ENCODE measurements around the gene FITM1. TPM values are rescaled to one million over a fixed set of nuclear protein-coding genes. Genes with fewer than 3 reads are reported as not detected.

FITM1 gene
- total RNA-seq, 1 experiment from 2014 or later: 0.89 TPM

- peaks cover 13% of the 10 kb centered on the region for H3K4me1 ChIP-seq (ENCODE audit: low read length)
- H4K20me1 ChIP-seq (ENCODE audit: insufficient read depth, low read depth, low read length): no peaks in the 10 kb centered on the region
- H3K9ac ChIP-seq (ENCODE audit: low read length): no peak overlapping the region
- no peak overlapping the region for H3K4me3 ChIP-seq (ENCODE audit: low read length)
- no peaks in the 10 kb centered on the region for H3K79me2 ChIP-seq (ENCODE audit: low read length)
- no peaks in the 10 kb centered on the region for H3K9me3 ChIP-seq (ENCODE audit: low read length)
- no peak overlapping the region for H3K27ac ChIP-seq (ENCODE audit: low read length)
- H3K36me3 ChIP-seq (ENCODE audit: insufficient read depth, low read length): peaks cover 26% of the 10 kb centered on the region
- H3K27me3 ChIP-seq (ENCODE audit: low read length): no peaks in the 10 kb centered on the region
- H2AFZ ChIP-seq (ENCODE audit: low read length): no peak overlapping the region
- no peak for DNase-seq
- H3K9me2 ChIP-seq (replicated peaks; ENCODE audit: insufficient read depth, low read length): no peaks in the 10 kb centered on the region
- no peak overlapping the region for H3K4me2 ChIP-seq (ENCODE audit: low read depth, low read length, poor library complexity, severe bottlenecking)
Observed at GRCh38 chr14:24122416-24122815, 8.0 kb upstream of the FITM1 start.

DNA sequence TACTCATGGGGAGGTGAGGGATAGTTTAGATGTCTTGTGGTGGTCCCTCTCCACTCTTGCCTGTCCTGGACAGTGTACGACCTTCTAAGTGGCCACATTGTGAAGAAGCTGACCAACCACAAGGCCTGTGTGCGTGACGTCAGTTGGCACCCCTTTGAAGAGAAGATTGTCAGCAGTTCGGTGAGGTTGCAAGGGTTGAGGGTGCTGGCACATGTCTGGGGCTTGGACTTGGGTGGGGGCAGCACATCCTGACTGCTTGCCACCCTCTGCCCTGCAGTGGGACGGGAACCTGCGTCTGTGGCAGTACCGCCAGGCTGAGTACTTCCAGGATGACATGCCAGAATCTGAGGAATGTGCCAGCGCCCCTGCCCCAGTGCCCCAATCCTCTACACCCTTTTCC lies 7.6 kb upstream of the FITM1 start:
- DNase-seq: no peak
- Histone ChIP-seq H3K36me3 (ENCODE audit: insufficient read depth, low read length) (peaks cover 21% of the 10 kb centered on the region), H3K27ac (ENCODE audit: low read length) (no peak overlapping the region)

DNA sequence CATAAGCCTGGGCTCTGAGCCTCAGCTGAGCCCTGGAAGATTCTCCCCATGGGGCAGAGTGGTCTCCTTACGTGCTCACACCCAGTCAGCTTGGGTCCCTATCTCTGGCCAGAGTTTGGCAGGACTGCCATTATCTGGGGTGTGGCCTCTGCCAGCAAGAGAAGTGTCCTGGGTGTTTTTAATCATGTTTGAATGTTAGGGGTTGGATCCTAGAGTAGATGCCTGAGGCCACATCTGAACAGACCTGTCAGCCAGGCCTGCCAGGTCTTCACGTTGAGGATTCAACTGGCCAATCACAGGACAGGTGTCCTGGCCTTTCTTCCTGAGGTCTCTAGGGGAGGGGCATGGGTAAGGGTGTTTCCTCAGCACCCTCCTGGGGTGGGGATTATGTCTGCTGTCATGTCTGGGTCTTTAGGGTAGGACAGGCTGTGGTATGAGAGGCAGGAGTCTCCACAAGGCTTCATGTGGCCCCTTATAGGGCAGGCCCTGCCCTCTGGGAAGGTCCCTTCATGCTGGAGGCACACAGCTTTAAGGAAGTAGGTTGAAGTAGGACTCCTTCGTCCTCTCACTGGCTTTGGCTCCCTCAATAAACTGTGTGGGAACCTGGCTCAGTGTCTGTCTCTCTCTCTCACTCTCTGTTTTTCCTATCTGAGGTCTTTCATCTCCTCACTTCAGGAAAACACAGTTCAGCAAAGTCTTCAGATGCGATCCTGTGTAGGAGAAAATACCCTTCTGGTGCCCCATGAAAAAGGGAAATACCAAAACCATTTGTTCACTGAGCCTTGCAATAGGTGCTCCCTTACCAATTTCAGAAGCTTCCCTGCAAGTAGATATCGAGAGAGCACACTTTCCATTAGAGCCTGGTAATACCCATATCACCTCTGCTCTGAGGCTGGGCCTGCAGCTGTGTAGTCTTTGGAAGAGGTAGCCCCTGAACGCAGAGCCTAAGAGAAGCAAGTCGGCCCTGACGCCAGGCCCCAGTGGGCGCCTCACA lies 6.7 kb upstream of the FITM1 start:
- Histone ChIP-seq H3K27me3 (ENCODE audit: low read length) (no peaks in the 10 kb centered on the region), H3K9me3 (ENCODE audit: low read length) (no peaks in the 10 kb centered on the region), H3K4me1 (ENCODE audit: low read length) (peaks cover 13% of the 10 kb centered on the region), H2AFZ (ENCODE audit: low read length) (no peak overlapping the region), H3K9ac (ENCODE audit: low read length) (no peak overlapping the region), H4K20me1 (ENCODE audit: insufficient read depth, low read depth, low read length) (no peaks in the 10 kb centered on the region), H3K4me3 (ENCODE audit: low read length) (no peak overlapping the region), H3K27ac (ENCODE audit: low read length) (no peak overlapping the region), H3K36me3 (ENCODE audit: insufficient read depth, low read length) (peaks cover 18% of the 10 kb centered on the region), H3K79me2 (ENCODE audit: low read length) (no peaks in the 10 kb centered on the region), H3K9me2 (replicated peaks; ENCODE audit: insufficient read depth, low read length) (no peaks in the 10 kb centered on the region), H3K4me2 (ENCODE audit: low read depth, low read length, poor library complexity, severe bottlenecking) (no peak overlapping the region)
- DNase-seq: no peak

More for the DNA sequence above, 7.6 kb upstream of the FITM1 start:
- Histone ChIP-seq H3K4me1 (ENCODE audit: low read length) (peaks cover 13% of the 10 kb centered on the region), H3K4me3 (ENCODE audit: low read length) (no peak overlapping the region), H3K27me3 (ENCODE audit: low read length) (no peaks in the 10 kb centered on the region), H4K20me1 (ENCODE audit: insufficient read depth, low read depth, low read length) (no peaks in the 10 kb centered on the region), H2AFZ (ENCODE audit: low read length) (no peak overlapping the region), H3K4me2 (ENCODE audit: low read depth, low read length, poor library complexity, severe bottlenecking) (no peak overlapping the region), H3K79me2 (ENCODE audit: low read length) (no peaks in the 10 kb centered on the region), H3K9ac (ENCODE audit: low read length) (no peak overlapping the region), H3K9me3 (ENCODE audit: low read length) (no peaks in the 10 kb centered on the region), H3K9me2 (replicated peaks; ENCODE audit: insufficient read depth, low read length) (no peaks in the 10 kb centered on the region)

DNA sequence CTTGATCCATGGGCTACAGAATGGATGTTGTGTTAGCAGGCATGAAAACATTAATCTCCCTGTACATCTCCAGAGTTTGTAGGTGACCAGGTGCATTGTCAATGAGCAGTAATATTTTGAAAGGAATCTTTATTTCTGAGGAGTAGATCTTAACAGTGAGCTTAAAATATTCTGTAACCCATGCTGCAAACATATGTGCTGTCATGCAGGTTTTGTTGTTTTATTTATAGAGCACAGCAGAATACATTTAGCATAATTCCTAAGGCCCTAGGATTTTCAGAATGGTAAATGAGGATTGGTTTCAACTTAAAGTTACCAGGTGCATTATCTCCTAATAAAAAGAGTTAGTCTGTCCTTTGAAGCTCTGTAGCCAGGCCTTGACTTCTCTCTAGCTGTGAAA lies 3.5 kb upstream of the FITM1 start:
- Histone ChIP-seq H3K79me2 (ENCODE audit: low read length) (no peaks in the 10 kb centered on the region), H3K4me1 (ENCODE audit: low read length) (peaks cover 13% of the 10 kb centered on the region), H3K9me3 (ENCODE audit: low read length) (no peaks in the 10 kb centered on the region), H2AFZ (ENCODE audit: low read length) (no peak overlapping the region), H3K27me3 (ENCODE audit: low read length) (no peaks in the 10 kb centered on the region), H3K27ac (ENCODE audit: low read length) (no peak overlapping the region), H3K4me3 (ENCODE audit: low read length) (no peak overlapping the region), H3K9ac (ENCODE audit: low read length) (no peak overlapping the region), H3K4me2 (ENCODE audit: low read depth, low read length, poor library complexity, severe bottlenecking) (no peak overlapping the region), H3K9me2 (replicated peaks; ENCODE audit: insufficient read depth, low read length) (no peaks in the 10 kb centered on the region), H4K20me1 (ENCODE audit: insufficient read depth, low read depth, low read length) (no peaks in the 10 kb centered on the region), H3K36me3 (ENCODE audit: insufficient read depth, low read length) (peaks cover 5% of the 10 kb centered on the region; the same call in 1 of the 2 replicates)
- DNase-seq: no peak

GRCh38 chr14:24127673-24128072 lies 2.8 kb upstream of the FITM1 start:
- no peak overlapping the region for H3K27ac ChIP-seq (ENCODE audit: low read length)
- no peak for DNase-seq
- no peak overlapping the region for H3K4me3 ChIP-seq (ENCODE audit: low read length)
- H3K9me2 ChIP-seq (replicated peaks; ENCODE audit: insufficient read depth, low read length): no peaks in the 10 kb centered on the region
- no peaks in the 10 kb centered on the region for H3K27me3 ChIP-seq (ENCODE audit: low read length)
- no peak overlapping the region for H3K4me2 ChIP-seq (ENCODE audit: low read depth, low read length, poor library complexity, severe bottlenecking)
- no peaks in the 10 kb centered on the region for H3K79me2 ChIP-seq (ENCODE audit: low read length)
- no peak overlapping the region for H2AFZ ChIP-seq (ENCODE audit: low read length)
- H4K20me1 ChIP-seq (ENCODE audit: insufficient read depth, low read depth, low read length): no peaks in the 10 kb centered on the region
- H3K9ac ChIP-seq (ENCODE audit: low read length): no peak overlapping the region
- H3K4me1 ChIP-seq (ENCODE audit: low read length): peaks cover 8% of the 10 kb centered on the region
- H3K9me3 ChIP-seq (ENCODE audit: low read length): no peaks in the 10 kb centered on the region
- peaks cover 2% of the 10 kb centered on the region; the same call in 1 of the 2 replicates for H3K36me3 ChIP-seq (ENCODE audit: insufficient read depth, low read length)

DNA sequence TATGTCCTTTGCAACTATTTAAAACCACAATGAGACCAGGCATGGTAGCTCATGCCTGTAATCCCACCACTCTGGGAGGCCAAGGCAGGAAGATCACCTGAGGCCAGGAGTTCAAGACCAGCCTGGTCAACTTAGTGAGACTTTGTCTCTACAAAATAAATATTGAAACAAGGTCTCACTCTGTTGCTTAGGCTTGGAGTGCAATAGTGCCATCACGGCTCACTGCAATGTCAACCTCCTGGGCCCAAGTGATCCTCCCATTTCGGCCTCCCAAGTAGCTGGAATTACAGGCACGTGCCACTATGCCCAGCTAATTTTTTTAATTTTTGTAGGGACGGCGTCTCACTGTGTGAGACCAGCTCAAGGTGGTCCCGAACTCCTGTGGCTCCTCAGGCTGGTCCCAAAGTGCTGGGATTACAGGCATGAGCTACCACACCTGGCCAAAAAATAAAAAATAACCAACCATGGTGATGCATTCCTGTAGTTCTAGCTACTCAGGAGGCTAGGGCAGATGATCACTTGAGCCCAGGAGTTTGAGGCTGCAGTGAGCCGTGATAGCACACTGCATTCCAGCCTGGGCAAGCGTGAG lies 955 bp upstream of the FITM1 start:
- H3K36me3 ChIP-seq (ENCODE audit: insufficient read depth, low read length): no peaks in the 10 kb centered on the region
- DNase-seq: no peak
- no peak overlapping the region for H3K4me2 ChIP-seq (ENCODE audit: low read depth, low read length, poor library complexity, severe bottlenecking)
- H3K79me2 ChIP-seq (ENCODE audit: low read length): no peaks in the 10 kb centered on the region
- H3K27ac ChIP-seq (ENCODE audit: low read length): no peak overlapping the region
- no peak overlapping the region for H2AFZ ChIP-seq (ENCODE audit: low read length)
- H3K9me2 ChIP-seq (replicated peaks; ENCODE audit: insufficient read depth, low read length): no peaks in the 10 kb centered on the region
- H3K9ac ChIP-seq (ENCODE audit: low read length): no peak overlapping the region
- H3K27me3 ChIP-seq (ENCODE audit: low read length): no peaks in the 10 kb centered on the region
- no peak overlapping the region for H3K4me3 ChIP-seq (ENCODE audit: low read length)
- H3K9me3 ChIP-seq (ENCODE audit: low read length): no peaks in the 10 kb centered on the region
- H4K20me1 ChIP-seq (ENCODE audit: insufficient read depth, low read depth, low read length): no peaks in the 10 kb centered on the region
- no peaks in the 10 kb centered on the region for H3K4me1 ChIP-seq (ENCODE audit: low read length)

DNA sequence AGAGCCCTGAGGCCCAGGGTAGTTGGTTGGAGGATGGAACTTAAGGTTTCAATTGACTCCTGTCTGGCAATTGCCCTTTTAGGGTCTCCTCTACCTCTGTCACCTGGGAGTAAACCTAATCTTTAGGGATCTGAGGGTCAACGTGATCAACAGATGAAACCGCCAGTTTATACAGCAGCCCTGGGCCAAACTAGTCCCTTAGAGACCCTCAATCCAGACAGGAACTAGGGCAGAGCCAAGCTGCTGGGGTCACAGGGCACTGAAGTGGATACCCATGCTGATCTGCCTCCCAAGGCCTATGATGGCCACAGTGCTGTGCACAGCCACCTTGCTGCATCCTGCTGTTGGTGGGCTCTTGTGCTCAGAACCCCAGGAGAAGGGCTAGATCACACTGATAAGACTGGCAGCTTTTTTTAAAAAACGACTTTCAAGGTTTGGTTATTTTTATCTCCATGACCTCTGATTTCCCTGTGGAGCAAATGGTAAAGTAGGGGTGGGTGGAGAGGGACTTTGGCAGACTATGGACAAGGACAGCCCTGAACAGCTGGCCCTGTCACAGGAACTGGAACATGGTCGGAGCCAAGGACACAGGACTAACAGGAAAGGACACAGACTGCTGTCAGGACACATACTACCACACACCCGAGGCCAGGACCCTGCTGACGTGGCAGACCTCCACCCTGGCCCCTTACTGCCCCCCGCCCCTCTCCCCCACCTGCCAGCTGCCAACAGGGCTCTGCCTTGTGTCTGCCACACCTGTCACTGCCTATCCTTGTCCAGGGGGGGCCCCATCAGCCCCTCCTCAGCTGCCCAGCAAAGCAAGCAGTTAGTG lies 474 bp downstream of the FITM1 start:
- Histone ChIP-seq H4K20me1 (ENCODE audit: insufficient read depth, low read depth, low read length) (no peaks in the 10 kb centered on the region), H3K27ac (ENCODE audit: low read length) (no peak overlapping the region), H3K9me2 (replicated peaks; ENCODE audit: insufficient read depth, low read length) (no peaks in the 10 kb centered on the region), H3K79me2 (ENCODE audit: low read length) (no peaks in the 10 kb centered on the region), H3K36me3 (ENCODE audit: insufficient read depth, low read length) (no peaks in the 10 kb centered on the region), H3K4me2 (ENCODE audit: low read depth, low read length, poor library complexity, severe bottlenecking) (no peak overlapping the region), H2AFZ (ENCODE audit: low read length) (no peak overlapping the region), H3K4me1 (ENCODE audit: low read length) (peaks cover 9% of the 10 kb centered on the region), H3K9me3 (ENCODE audit: low read length) (no peaks in the 10 kb centered on the region), H3K4me3 (ENCODE audit: low read length) (no peak overlapping the region), H3K27me3 (ENCODE audit: low read length) (no peaks in the 10 kb centered on the region), H3K9ac (ENCODE audit: low read length) (no peak overlapping the region)
- no peak for DNase-seq

DNA sequence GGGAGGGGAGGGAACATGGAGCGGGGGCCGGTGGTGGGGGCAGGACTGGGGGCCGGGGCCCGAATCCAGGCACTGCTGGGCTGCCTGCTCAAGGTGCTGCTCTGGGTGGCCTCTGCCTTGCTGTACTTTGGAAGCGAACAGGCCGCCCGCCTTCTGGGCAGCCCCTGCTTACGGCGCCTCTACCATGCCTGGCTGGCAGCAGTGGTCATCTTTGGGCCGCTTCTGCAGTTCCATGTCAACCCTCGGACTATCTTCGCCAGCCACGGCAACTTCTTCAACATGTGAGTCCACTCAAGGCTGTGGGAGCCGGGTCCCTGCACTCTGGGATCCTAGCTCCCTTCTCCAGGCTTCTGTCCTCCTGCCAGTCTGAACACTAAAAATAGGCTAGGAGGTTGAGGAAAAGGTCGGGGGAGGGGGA lies 1.1 kb downstream of the FITM1 start:
- H3K4me2 ChIP-seq (ENCODE audit: low read depth, low read length, poor library complexity, severe bottlenecking): no peak overlapping the region
- H3K4me3 ChIP-seq (ENCODE audit: low read length): no peak overlapping the region
- no peaks in the 10 kb centered on the region for H3K9me3 ChIP-seq (ENCODE audit: low read length)
- no peaks in the 10 kb centered on the region for H4K20me1 ChIP-seq (ENCODE audit: insufficient read depth, low read depth, low read length)
- H3K27ac ChIP-seq (ENCODE audit: low read length): no peak overlapping the region
- DNase-seq: no peak
- no peaks in the 10 kb centered on the region for H3K27me3 ChIP-seq (ENCODE audit: low read length)
- peaks cover 6% of the 10 kb centered on the region for H3K79me2 ChIP-seq (ENCODE audit: low read length)
- no peak overlapping the region for H2AFZ ChIP-seq (ENCODE audit: low read length)
- no peak overlapping the region for H3K9ac ChIP-seq (ENCODE audit: low read length)
- H3K4me1 ChIP-seq (ENCODE audit: low read length): peaks cover 9% of the 10 kb centered on the region
- no peaks in the 10 kb centered on the region for H3K36me3 ChIP-seq (ENCODE audit: insufficient read depth, low read length)
- no peaks in the 10 kb centered on the region for H3K9me2 ChIP-seq (replicated peaks; ENCODE audit: insufficient read depth, low read length)
